Activated T-cell treated with anti-CD3 and anti-CD28 coated beads, Interleukin-2, amount 50 U/mL, for 4 hours (primary cell): ENCODE data around the gene CSNK1G1. TPM values are rescaled to one million over a fixed set of nuclear protein-coding genes. Genes with fewer than 3 reads are reported as not detected.
A peak's percentile ranks its signal among the peaks of the same experiment; 100 is the strongest.
"Not testable (repeated sequence)": the region's sequence is repeated elsewhere in the genome, so short reads cannot be mapped to it uniquely, and the experiment has no call there.

Experiments used
- ATAC-seq, 2 donors: fragments of 200-7000 bp; cut with Tn5 transposase; one replicate each; pipeline ENCODE4 v1.10.0; 2021
- DNase-seq: peaks from one replicate; pipeline ENCODE4 v3.0.0-alpha.2; 2020
- H3K27me3 Mint-ChIP-seq: one replicate; pipeline ENCODE4 v1.8.0; 2021; ENCODE audit warnings: low read depth, mixed read lengths
- H3K36me3 Mint-ChIP-seq: one replicate; pipeline ENCODE4 v1.8.0; 2022; ENCODE audit warnings: mixed read lengths; ENCODE audit not compliant: insufficient read depth
- H3K4me1 Mint-ChIP-seq: one replicate; pipeline ENCODE4 v1.8.0; 2021; ENCODE audit warnings: low read depth, mixed read lengths
- H3K4me3 Mint-ChIP-seq: one replicate; pipeline ENCODE4 v1.8.0; 2021; ENCODE audit warnings: mild to moderate bottlenecking, moderate library complexity, mixed read lengths
- H3K9me3 Mint-ChIP-seq: one replicate; pipeline ENCODE4 v1.8.0; 2021; ENCODE audit warnings: mixed read lengths
- total RNA-seq, 3 donors: library from RNA; stranded (reverse); gene quantifications; one replicate each; pipeline ENCODE4 v1.2.1, GENCODE V29; 2021

The CSNK1G1 gene
- total RNA-seq, 3 donors from 2014 or later = 24.4 to 27.4 (median 25.1) TPM

GRCh38 chr15:64337761-64338160 is 18.2 kb downstream of the CSNK1G1 start:
- no peak for DNase-seq
- Mint-ChIP-seq H3K4me1 (peaks cover 30% of the 10 kb centered on the region), H3K9me3 (no peaks in the 10 kb centered on the region), H3K4me3 (no peak overlapping the region), H3K36me3 (peaks cover 6% of the 10 kb centered on the region), H3K27me3 (no peaks in the 10 kb centered on the region)
- no peak for ATAC-seq

- Mint-ChIP-seq H3K36me3 (peaks cover 2% of the 10 kb centered on the region), H3K27me3 (no peaks in the 10 kb centered on the region), H3K4me1 (peaks cover 30% of the 10 kb centered on the region), H3K4me3 (no peak overlapping the region), H3K9me3 (no peaks in the 10 kb centered on the region)
- DNase-seq = peak; percentile 24
- ATAC-seq = peak; percentile 23 to 35
Measured at GRCh38 chr15:64333986-64334929, 21.7 kb downstream of the CSNK1G1 start.

- peaks cover 30% of the 10 kb centered on the region for H3K4me1 Mint-ChIP-seq
- H3K27me3 Mint-ChIP-seq = no peaks in the 10 kb centered on the region
- no peaks in the 10 kb centered on the region for H3K9me3 Mint-ChIP-seq
- no peak overlapping the region for H3K4me3 Mint-ChIP-seq
- no peak for ATAC-seq
- DNase-seq = no peak
- peaks cover 2% of the 10 kb centered on the region for H3K36me3 Mint-ChIP-seq
Measured at GRCh38 chr15:64333516-64333915, 22.5 kb downstream of the CSNK1G1 start.

GRCh38 chr15:64331668-64332067 is 24.3 kb downstream of the CSNK1G1 start:
- not testable (repeated sequence) for H3K36me3 Mint-ChIP-seq, H3K9me3 Mint-ChIP-seq, H3K4me3 Mint-ChIP-seq, H3K27me3 Mint-ChIP-seq, ATAC-seq, DNase-seq
- peaks cover 27% of the 10 kb centered on the region for H3K4me1 Mint-ChIP-seq

GRCh38 chr15:64326975-64327374 is 29.0 kb downstream of the CSNK1G1 start:
- H3K9me3 Mint-ChIP-seq, H3K27me3 Mint-ChIP-seq, DNase-seq, H3K4me1 Mint-ChIP-seq, H3K4me3 Mint-ChIP-seq, ATAC-seq, H3K36me3 Mint-ChIP-seq: not testable (repeated sequence)

- H3K4me3 Mint-ChIP-seq, H3K4me1 Mint-ChIP-seq, H3K36me3 Mint-ChIP-seq, H3K27me3 Mint-ChIP-seq, DNase-seq, ATAC-seq, H3K9me3 Mint-ChIP-seq: not testable (repeated sequence)
Measured at GRCh38 chr15:64326458-64326857, 29.5 kb downstream of the CSNK1G1 start.

GRCh38 chr15:64324165-64324877 is 31.7 kb downstream of the CSNK1G1 start:
- DNase-seq (no peak), ATAC-seq (no peak)

GRCh38 chr15:64315216-64315615 is 40.8 kb downstream of the CSNK1G1 start:
- H3K4me1 Mint-ChIP-seq = peaks cover 5% of the 10 kb centered on the region

More at GRCh38 chr15:64324165-64324877, 31.7 kb downstream of the CSNK1G1 start:
- Mint-ChIP-seq H3K4me3 (no peak overlapping the region), H3K27me3 (no peaks in the 10 kb centered on the region), H3K9me3 (no peaks in the 10 kb centered on the region), H3K36me3 (peaks cover 1% of the 10 kb centered on the region), H3K4me1 (peaks cover 5% of the 10 kb centered on the region)

GRCh38 chr15:64314456-64314855 is 41.5 kb downstream of the CSNK1G1 start:
- DNase-seq (no peak), ATAC-seq (no peak)
- Mint-ChIP-seq H3K4me3 (no peak overlapping the region), H3K27me3 (no peaks in the 10 kb centered on the region), H3K4me1 (peaks cover 5% of the 10 kb centered on the region), H3K9me3 (no peaks in the 10 kb centered on the region), H3K36me3 (no peaks in the 10 kb centered on the region)

More at GRCh38 chr15:64315216-64315615, 40.8 kb downstream of the CSNK1G1 start:
- H3K9me3 Mint-ChIP-seq = no peaks in the 10 kb centered on the region
- DNase-seq (no peak), ATAC-seq (no peak)
- no peak overlapping the region for H3K4me3 Mint-ChIP-seq
- no peaks in the 10 kb centered on the region for H3K27me3 Mint-ChIP-seq
- no peaks in the 10 kb centered on the region for H3K36me3 Mint-ChIP-seq

GRCh38 chr15:64311566-64311965 is 44.4 kb downstream of the CSNK1G1 start:
- peaks cover 5% of the 10 kb centered on the region for H3K4me1 Mint-ChIP-seq

GRCh38 chr15:64310036-64310435 is 45.9 kb downstream of the CSNK1G1 start:
- Mint-ChIP-seq H3K27me3 (no peaks in the 10 kb centered on the region), H3K4me3 (no peak overlapping the region), H3K9me3 (peaks cover 3% of the 10 kb centered on the region), H3K4me1 (peaks cover 10% of the 10 kb centered on the region), H3K36me3 (peaks cover 11% of the 10 kb centered on the region)
- ATAC-seq (no peak), DNase-seq (no peak)

More at GRCh38 chr15:64311566-64311965, 44.4 kb downstream of the CSNK1G1 start:
- no peaks in the 10 kb centered on the region for H3K27me3 Mint-ChIP-seq
- peaks cover 2% of the 10 kb centered on the region for H3K9me3 Mint-ChIP-seq
- H3K36me3 Mint-ChIP-seq = peaks cover 2% of the 10 kb centered on the region
- H3K4me3 Mint-ChIP-seq = no peak overlapping the region
- DNase-seq (no peak), ATAC-seq (no peak)

- H3K36me3 Mint-ChIP-seq = peaks cover 24% of the 10 kb centered on the region
- peaks cover 3% of the 10 kb centered on the region for H3K9me3 Mint-ChIP-seq
- no peak overlapping the region for H3K4me3 Mint-ChIP-seq
- H3K27me3 Mint-ChIP-seq = no peaks in the 10 kb centered on the region
- peaks cover 8% of the 10 kb centered on the region for H3K4me1 Mint-ChIP-seq
- no peak for ATAC-seq
- DNase-seq = no peak
Measured at GRCh38 chr15:64305261-64305660, 50.7 kb downstream of the CSNK1G1 start.

GRCh38 chr15:64289550-64289949 is 66.4 kb downstream of the CSNK1G1 start:
- H3K4me1 Mint-ChIP-seq = peaks cover 16% of the 10 kb centered on the region
- H3K27me3 Mint-ChIP-seq = no peaks in the 10 kb centered on the region
- H3K36me3 Mint-ChIP-seq = peaks cover 4% of the 10 kb centered on the region
- H3K9me3 Mint-ChIP-seq = no peaks in the 10 kb centered on the region
- ATAC-seq = no peak
- no peak for DNase-seq
- H3K4me3 Mint-ChIP-seq = no peak overlapping the region

- H3K27me3 Mint-ChIP-seq = no peaks in the 10 kb centered on the region
- DNase-seq (no peak), ATAC-seq (no peak)
- H3K36me3 Mint-ChIP-seq = peaks cover 4% of the 10 kb centered on the region
- H3K4me1 Mint-ChIP-seq = peaks cover 16% of the 10 kb centered on the region
- no peaks in the 10 kb centered on the region for H3K9me3 Mint-ChIP-seq
- H3K4me3 Mint-ChIP-seq = no peak overlapping the region
Measured at GRCh38 chr15:64288999-64289398, 67.0 kb downstream of the CSNK1G1 start.
